NCI-H82 (cell line): ENCODE measurements around the gene ALOX5.

Source experiments
- DNase-seq: peaks from one replicate; lab custom pipeline; 2025; lab: John Stamatoyannopoulos, UW

ALOX5 gene

DNA sequence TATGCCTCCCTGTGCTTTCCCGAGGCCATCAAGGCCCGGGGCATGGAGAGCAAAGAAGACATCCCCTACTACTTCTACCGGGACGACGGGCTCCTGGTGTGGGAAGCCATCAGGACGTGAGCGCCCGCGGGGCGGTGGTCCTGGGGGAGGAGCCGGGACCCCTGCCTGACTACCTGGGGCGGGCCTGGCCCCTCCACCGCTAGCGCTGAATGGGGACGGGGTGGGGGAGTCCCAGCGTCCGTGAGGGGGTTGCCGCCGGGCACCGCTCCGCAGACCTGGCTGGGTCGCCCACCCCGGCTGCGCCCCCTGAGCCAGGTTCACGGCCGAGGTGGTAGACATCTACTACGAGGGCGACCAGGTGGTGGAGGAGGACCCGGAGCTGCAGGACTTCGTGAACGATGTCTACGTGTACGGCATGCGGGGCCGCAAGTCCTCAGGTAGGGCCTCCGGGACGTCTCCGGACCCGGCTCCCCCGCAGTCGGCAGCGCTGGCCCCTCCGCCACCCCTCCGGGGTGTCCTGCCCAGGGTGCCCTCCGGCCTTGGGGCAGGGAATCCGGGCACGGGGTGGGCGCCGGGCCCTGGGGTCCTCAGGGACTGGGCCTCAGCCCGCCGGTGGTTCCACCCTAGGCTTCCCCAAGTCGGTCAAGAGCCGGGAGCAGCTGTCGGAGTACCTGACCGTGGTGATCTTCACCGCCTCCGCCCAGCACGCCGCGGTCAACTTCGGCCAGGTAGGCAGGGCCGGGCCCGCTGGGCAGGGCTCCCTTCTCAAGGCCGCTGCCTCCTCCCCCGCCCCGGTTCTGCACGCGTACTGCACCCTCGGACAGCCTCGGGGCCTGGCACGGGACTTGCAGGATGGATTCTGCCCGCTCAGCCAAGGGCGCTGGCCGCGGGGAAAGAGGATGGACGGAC, 69.3 kb downstream of the ALOX5 start:
- DNase-seq = no peak

DNA sequence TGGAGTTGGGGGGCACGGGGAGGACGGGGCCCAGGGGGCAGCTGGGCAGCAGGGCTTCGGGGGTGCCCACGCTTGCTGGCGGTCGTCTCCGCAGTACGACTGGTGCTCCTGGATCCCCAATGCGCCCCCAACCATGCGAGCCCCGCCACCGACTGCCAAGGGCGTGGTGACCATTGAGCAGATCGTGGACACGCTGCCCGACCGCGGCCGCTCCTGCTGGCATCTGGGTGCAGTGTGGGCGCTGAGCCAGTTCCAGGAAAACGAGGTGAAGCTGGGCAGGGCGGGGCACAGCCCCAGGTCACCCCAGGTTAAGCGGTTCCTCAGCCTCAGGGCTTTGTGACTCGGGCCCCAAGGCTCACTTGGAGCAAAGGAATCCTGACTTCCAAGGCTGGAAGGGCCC, 70.0 kb downstream of the ALOX5 start:
- DNase-seq = no peak

DNA sequence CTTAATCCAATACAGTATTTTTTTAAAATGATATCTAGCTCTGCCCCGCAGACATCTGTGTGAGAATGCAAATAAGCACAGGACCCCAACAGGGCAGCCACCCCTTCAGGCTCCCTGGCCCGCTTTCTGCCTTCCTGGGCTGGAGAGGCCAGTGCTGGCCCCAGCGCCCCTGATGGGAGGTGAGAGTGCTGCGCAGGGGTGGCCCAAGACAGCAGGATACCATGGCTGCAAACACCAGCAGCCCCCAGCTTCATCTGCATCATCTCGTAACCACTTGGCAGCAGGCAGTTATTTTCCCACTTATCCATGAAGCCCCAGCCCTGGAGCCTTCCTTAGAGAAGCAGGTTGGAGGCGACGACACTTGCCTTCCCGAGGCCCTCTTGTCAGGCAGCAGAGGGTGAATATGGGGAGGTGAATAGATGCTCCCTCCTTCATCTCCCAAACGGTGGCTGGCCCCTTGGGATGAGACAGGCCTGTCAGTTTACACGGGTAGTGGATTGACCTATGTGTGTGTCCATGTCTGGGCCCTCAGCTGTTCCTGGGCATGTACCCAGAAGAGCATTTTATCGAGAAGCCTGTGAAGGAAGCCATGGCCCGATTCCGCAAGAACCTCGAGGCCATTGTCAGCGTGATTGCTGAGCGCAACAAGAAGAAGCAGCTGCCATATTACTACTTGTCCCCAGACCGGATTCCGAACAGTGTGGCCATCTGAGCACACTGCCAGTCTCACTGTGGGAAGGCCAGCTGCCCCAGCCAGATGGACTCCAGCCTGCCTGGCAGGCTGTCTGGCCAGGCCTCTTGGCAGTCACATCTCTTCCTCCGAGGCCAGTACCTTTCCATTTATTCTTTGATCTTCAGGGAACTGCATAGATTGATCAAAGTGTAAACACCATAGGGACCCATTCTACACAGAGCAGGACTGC, 71.2 kb downstream of the ALOX5 start:
- DNase-seq = no peak

- DNase-seq = no peak
Observed at GRCh38 chr10:45446858-45447257, 72.8 kb downstream of the ALOX5 start.

- no peak for DNase-seq
Observed at GRCh38 chr10:45447416-45447815, 73.4 kb downstream of the ALOX5 start.

GRCh38 chr10:45450866-45451265, 76.8 kb downstream of the ALOX5 start:
- no peak for DNase-seq

- DNase-seq = no peak
Observed at GRCh38 chr10:45451407-45451806, 77.4 kb downstream of the ALOX5 start.

- no peak for DNase-seq
Observed at GRCh38 chr10:45452268-45452667, 78.3 kb downstream of the ALOX5 start.

GRCh38 chr10:45452743-45453452, 78.9 kb downstream of the ALOX5 start:
- no peak for DNase-seq

- DNase-seq = no peak
Observed at GRCh38 chr10:45453639-45454255, 79.7 kb downstream of the ALOX5 start.

GRCh38 chr10:45454262-45454661, 80.2 kb downstream of the ALOX5 start:
- DNase-seq = no peak

DNA sequence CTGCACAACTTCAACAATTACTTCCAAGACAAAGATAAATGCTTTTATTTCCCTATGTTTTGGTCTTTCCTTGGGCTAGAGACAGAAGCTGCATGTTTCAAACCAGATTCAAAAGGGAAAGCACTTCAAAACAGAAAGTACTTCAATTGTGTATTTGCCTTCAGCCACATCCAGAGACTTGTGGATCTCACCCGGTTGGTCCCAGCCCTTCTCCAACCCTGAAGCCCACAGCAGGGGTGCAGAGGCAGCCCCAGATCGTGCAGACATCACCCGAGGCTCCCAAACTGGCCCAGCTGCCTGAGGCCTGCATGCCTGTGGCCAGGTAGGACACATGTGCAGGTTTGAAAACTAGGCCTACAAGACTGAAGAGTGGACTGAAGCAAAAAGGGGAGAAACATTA, 80.8 kb downstream of the ALOX5 start:
- DNase-seq = no peak

GRCh38 chr10:45456233-45456632, 82.2 kb downstream of the ALOX5 start:
- DNase-seq = no peak

GRCh38 chr10:45456822-45457221, 82.8 kb downstream of the ALOX5 start:
- no peak for DNase-seq

DNA sequence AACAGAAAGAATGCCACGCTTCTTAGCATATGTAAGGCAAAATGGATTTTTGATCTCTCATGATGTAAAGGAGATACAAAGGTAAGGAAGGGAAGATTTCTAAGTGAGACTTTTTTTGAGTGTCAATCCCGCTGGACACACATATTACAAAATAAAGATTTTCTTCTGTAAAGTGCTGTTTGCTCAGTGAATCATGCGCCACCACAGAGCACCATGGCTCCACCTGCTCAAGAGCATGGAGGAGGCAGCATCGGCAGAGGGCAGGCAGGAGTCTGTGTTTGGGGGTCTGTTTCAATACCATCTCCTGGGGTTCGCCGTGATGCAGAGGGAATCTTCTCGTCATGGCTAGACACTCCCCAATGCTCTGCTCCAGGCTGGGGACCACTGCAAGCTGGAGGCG, 83.5 kb downstream of the ALOX5 start:
- DNase-seq = no peak

- DNase-seq = no peak
Observed at GRCh38 chr10:45460235-45460878, 86.3 kb downstream of the ALOX5 start.

DNA sequence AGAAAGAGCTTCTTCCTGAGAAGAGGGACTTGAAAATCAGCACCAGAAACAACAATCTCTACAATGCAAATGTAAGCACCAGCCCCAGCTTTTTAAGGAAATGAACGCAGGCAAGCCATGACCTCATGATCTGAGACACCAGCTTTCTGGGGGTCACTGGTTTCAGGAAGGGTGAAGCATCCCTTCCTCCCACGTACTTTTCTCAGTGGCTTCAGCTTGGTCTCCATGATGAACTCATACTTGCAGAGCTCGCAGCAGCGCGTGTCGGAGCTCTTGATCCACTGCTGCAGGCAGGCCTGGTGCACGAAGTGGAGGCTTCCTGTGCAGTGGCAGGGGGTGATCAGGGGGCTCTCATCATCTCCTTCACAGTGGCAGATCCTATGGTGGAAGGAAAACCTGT, 87.0 kb downstream of the ALOX5 start:
- no peak for DNase-seq

GRCh38 chr10:45463244-45464116, 89.5 kb downstream of the ALOX5 start:
- no peak for DNase-seq

DNA sequence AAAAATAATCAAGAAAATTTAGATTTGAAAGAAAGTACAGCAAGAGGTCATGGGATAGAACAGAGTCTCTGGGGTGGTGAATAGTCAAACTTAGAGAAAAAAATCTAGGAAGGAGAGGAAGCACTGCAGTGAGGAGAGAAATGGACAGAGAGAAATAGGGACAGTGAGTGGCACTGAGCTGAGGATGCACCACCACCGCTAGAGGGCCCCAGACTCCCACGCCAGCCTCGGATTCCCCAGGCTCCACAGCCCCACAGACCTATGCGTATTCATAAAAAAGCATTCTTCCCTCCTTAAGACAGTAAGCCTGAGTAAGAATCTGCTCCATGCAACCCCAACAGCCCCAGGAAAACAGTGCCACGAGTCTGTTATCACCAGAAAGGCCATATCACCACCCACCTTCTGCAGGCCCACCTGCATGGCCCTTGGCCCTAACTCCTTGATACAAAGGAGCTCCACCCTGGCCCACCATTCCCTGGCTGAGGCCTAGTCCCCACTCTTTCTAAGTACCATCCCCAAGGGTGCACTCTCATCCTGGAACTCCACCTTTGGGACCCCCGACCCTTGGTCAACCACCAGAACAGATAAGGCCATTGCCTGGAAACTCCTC, 91.0 kb downstream of the ALOX5 start:
- peak; percentile 75 for DNase-seq

DNA sequence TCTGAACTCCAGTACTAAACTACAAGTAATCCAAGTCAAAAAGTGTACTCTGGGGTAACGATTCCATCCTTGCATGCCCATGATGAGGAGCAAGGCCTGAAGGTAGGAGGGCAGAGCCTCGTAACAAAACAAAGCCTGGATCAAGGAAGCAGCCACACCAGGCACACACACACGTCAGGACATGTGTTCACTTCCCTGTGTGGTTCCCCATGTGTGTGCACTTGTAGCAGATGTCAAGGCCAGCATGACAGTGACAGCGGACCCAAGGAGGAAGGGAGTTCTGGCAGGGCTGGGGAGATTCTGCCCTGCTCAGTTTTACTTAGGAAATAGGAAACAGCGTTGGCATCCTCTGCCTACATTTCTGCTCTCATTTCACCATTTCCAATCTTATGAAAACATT, 92.8 kb downstream of the ALOX5 start:
- no peak for DNase-seq
